SK-N-SH treated with all-trans-retinoic acid at 6 μM for 48 hours (cell line): Measurements from ENCODE around the gene AKAP1.

Source experiments
- ARNTL ChIP-seq: fragments of 450-650 bp; formaldehyde crosslinking; IDR thresholded peaks from 2 replicates; pipeline ENCODE4 v1.5.0; 2020; ENCODE audit warnings: low read depth, mild to moderate bottlenecking, moderate library complexity, borderline replicate concordance
- BACH2 ChIP-seq: fragments of 250-450 bp; sonication (Bioruptor Pico); IDR thresholded peaks from 2 replicates; pipeline ENCODE4 v1.9.0; 2021; ENCODE audit warnings: mild to moderate bottlenecking, borderline replicate concordance
- CSDC2 ChIP-seq: fragments of 250-450 bp; sonication (Bioruptor Pico); IDR thresholded peaks from 2 replicates; pipeline ENCODE4 v1.5.0; 2020; ENCODE audit warnings: mild to moderate bottlenecking, moderate library complexity
- GLIS3 ChIP-seq: fragments of 250-450 bp; sonication (Bioruptor Pico); IDR thresholded peaks from 2 replicates; pipeline ENCODE4 v1.5.0; 2020; ENCODE audit warnings: mild to moderate bottlenecking, moderate library complexity
- ISL1 ChIP-seq: fragments of 250-450 bp; sonication (Bioruptor Pico); IDR thresholded peaks from 2 replicates; pipeline ENCODE4 v2.1.2; 2022; ENCODE audit warnings: mild to moderate bottlenecking, moderate library complexity
- PPARA ChIP-seq: fragments of 250-450 bp; sonication (Bioruptor Pico); IDR thresholded peaks from 2 replicates; pipeline ENCODE4 v1.5.0; 2020; ENCODE audit warnings: mild to moderate bottlenecking, borderline replicate concordance
- RARB ChIP-seq: fragments of 250-450 bp; sonication (Bioruptor Pico); IDR thresholded peaks from 2 replicates; pipeline ENCODE4 v1.8.0; 2021; ENCODE audit warnings: mild to moderate bottlenecking, moderate library complexity
- TCF4 ChIP-seq: fragments of 250-450 bp; sonication (Bioruptor Pico); IDR thresholded peaks from 2 replicates; pipeline ENCODE4 v1.8.0; 2021; ENCODE audit warnings: mild to moderate bottlenecking, moderate library complexity, borderline replicate concordance
- ZNF70 ChIP-seq: fragments of 450-650 bp; formaldehyde crosslinking; IDR thresholded peaks from 2 replicates; pipeline ENCODE4 v1.5.0; 2020; ENCODE audit warnings: mild to moderate bottlenecking, moderate library complexity
- TF ChIP-seq, protein P1 (sequence below): fragments of 250-450 bp; sonication (Bioruptor Pico); IDR thresholded peaks from 2 replicates; pipeline ENCODE4 v1.8.0; 2020; ENCODE audit warnings: mild to moderate bottlenecking, moderate library complexity, borderline replicate concordance
- TF ChIP-seq, protein P2 (sequence below): fragments of 250-450 bp; sonication (Bioruptor Pico); IDR thresholded peaks from 2 replicates; pipeline ENCODE4 v1.8.0; 2021; ENCODE audit warnings: low read depth, mild to moderate bottlenecking, moderate library complexity, borderline replicate concordance

DNA sequence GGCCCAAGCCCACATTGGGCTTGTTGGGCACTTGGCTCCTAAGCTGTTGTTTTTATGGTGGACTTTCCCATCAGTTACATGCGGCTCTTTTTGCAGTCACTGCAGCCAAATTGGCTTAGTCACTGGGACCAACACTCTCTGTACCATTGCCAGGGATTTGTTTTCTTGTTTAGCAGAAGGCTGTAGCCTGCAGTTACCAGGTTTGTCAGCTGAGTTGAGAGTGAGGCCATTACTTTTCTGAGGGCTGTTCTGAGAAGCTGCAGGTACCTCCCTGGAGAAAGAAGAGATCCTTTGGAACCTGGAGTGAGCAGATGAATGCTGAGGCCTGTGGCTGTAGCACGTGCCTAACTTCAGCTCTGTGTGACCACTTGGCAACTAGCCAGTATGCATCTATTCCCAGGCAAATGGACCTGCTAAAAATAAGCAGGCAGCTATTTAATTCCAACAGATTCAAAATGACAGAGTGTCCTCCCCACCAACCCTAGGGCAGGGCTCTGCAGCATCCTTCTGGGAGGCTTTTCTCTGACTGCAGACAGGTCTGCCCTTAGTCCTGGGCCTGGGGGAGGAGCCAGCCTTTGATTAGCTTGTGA is 12.9 kb downstream of the AKAP1 start:
- TF ChIP-seq RARB (CRISPR knock-in tag): no peak
- TF ChIP-seq ARNTL: no peak
- TF ChIP-seq ZNF70 (CRISPR knock-in tag): no peak
- TF ChIP-seq, protein P1, sequence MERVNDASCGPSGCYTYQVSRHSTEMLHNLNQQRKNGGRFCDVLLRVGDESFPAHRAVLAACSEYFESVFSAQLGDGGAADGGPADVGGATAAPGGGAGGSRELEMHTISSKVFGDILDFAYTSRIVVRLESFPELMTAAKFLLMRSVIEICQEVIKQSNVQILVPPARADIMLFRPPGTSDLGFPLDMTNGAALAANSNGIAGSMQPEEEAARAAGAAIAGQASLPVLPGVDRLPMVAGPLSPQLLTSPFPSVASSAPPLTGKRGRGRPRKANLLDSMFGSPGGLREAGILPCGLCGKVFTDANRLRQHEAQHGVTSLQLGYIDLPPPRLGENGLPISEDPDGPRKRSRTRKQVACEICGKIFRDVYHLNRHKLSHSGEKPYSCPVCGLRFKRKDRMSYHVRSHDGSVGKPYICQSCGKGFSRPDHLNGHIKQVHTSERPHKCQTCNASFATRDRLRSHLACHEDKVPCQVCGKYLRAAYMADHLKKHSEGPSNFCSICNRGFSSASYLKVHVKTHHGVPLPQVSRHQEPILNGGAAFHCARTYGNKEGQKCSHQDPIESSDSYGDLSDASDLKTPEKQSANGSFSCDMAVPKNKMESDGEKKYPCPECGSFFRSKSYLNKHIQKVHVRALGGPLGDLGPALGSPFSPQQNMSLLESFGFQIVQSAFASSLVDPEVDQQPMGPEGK (CRISPR knock-in tag): no peak
- no peak for TF ChIP-seq ISL1
- no peak for TF ChIP-seq BACH2 (CRISPR knock-in tag)
- TF ChIP-seq PPARA (CRISPR knock-in tag): no peak
- TF ChIP-seq, protein P2, sequence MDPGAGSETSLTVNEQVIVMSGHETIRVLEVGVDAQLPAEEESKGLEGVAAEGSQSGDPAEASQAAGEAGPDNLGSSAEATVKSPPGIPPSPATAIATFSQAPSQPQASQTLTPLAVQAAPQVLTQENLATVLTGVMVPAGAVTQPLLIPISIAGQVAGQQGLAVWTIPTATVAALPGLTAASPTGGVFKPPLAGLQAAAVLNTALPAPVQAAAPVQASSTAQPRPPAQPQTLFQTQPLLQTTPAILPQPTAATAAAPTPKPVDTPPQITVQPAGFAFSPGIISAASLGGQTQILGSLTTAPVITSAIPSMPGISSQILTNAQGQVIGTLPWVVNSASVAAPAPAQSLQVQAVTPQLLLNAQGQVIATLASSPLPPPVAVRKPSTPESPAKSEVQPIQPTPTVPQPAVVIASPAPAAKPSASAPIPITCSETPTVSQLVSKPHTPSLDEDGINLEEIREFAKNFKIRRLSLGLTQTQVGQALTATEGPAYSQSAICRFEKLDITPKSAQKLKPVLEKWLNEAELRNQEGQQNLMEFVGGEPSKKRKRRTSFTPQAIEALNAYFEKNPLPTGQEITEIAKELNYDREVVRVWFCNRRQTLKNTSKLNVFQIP: no peak
- TF ChIP-seq TCF4: no peak
- TF ChIP-seq CSDC2 (CRISPR knock-in tag): no peak
- TF ChIP-seq GLIS3 (CRISPR knock-in tag): no peak
